ENCODE measurements around the gene SCRT2. TPM values are rescaled to one million over a fixed set of nuclear protein-coding genes. Genes with fewer than 3 reads are reported as not detected.

SCRT2 gene
- total and polyA plus RNA-seq, 9 of the 15 experiments (the other 6 are each of a cell fraction or from before 2014, with no cell fraction given) = 0.04 to 0.75 (median 0.13) TPM; not detected in 2

- TF ChIP-seq ZBTB40 (IDR thresholded peaks at IDR 0.05) (no peak), ZBTB40 (CRISPR knock-in tag; IDR thresholded peaks at IDR 0.05) (peak; percentile 2; the same call in 1 of the 2 replicates), THAP12 (CRISPR knock-in tag; IDR thresholded peaks at IDR 0.05) (no peak), CBFB (CRISPR knock-in tag; IDR thresholded peaks at IDR 0.05) (no peak), SIN3A (IDR thresholded peaks at IDR 0.05; ENCODE audit: borderline replicate concordance in 2 of 2, control insufficient read depth in 1 of 2, low read depth in 2 of 2, low read length in 2 of 2) (peak; percentile 76 to 92; a peak in 1 of 4 replicates), HDAC2 (IDR thresholded peaks at IDR 0.05) (no peak), ZNF785 (CRISPR knock-in tag; IDR thresholded peaks at IDR 0.05) (no peak), CGGBP1 (CRISPR knock-in tag; IDR thresholded peaks at IDR 0.05) (no peak), ZBTB33 (CRISPR knock-in tag; IDR thresholded peaks at IDR 0.05) (0 out of 2 replicates have a peak, but pooled peaks have one; percentile 48), TAF1 (IDR thresholded peaks at IDR 0.05; ENCODE audit: control insufficient read depth, extremely low read depth, insufficient read depth, low read length, severe bottlenecking) (no peak), PHB2 (IDR thresholded peaks at IDR 0.05; ENCODE audit: low read depth) (no peak)
These were observed at the start of gene SCRT2 (continued) for GRCh38 chr20:675453-676314.

Data from K562 (cell line).